HepG2 (cell line): Measurements from ENCODE around the gene COG4. TPM values are rescaled to one million over a fixed set of nuclear protein-coding genes. Genes with fewer than 3 reads are reported as not detected.

Experiments used
- BCL6 ChIP-seq: IDR thresholded peaks from 2 replicates; pipeline ENCODE4 v1.6.1; 2016; ENCODE audit warnings: missing genetic modification reagents, missing compliant biosample characterization
- CAMTA2 ChIP-seq: sonication (generic); formaldehyde crosslinking; IDR thresholded peaks from 2 replicates; pipeline ENCODE4 v1.4.0; 2020; ENCODE audit warnings: mild to moderate bottlenecking, missing genetic modification reagents, borderline replicate concordance
- ETV5 ChIP-seq: IDR thresholded peaks from 2 replicates; pipeline ENCODE4 v1.6.1; 2018; ENCODE audit warnings: missing biosample characterization, missing genetic modification reagents, inconsistent platforms, borderline replicate concordance
- JARID2 ChIP-seq: sonication (generic); formaldehyde crosslinking; IDR thresholded peaks from 2 replicates; pipeline ENCODE4 v1.8.1; 2023; ENCODE audit warnings: missing genetic modification reagents, inconsistent platforms; ENCODE audit not compliant: insufficient replicate concordance
- KLF11 ChIP-seq: IDR thresholded peaks from 2 replicates; pipeline ENCODE4 v1.6.1; 2016; ENCODE audit warnings: missing compliant biosample characterization
- MBNL3 ChIP-seq: fragments of 250-450 bp; sonication (Bioruptor Pico); conservative IDR thresholded peaks from 2 replicates; pipeline ENCODE4 v1.8.0; 2022; ENCODE audit warnings: mild to moderate bottlenecking, inconsistent platforms
- NCOA5 ChIP-seq: sonication (generic); formaldehyde crosslinking; IDR thresholded peaks from 2 replicates; pipeline ENCODE4 v1.4.0; 2020; ENCODE audit warnings: missing genetic modification reagents
- RCOR2 ChIP-seq: IDR thresholded peaks from 2 replicates; pipeline ENCODE4 v1.6.1; 2016; ENCODE audit warnings: missing biosample characterization, missing genetic modification reagents
- SP140L ChIP-seq: sonication (generic); formaldehyde crosslinking; IDR thresholded peaks from 2 replicates; pipeline ENCODE4 v1.4.0; 2020; ENCODE audit warnings: missing genetic modification reagents, borderline replicate concordance
- TBL1XR1 ChIP-seq: fragments of 150-350 bp; IDR thresholded peaks from 2 replicates; pipeline ENCODE4 v1.6.1; 2014; ENCODE audit warnings: borderline replicate concordance, low read length; ENCODE audit not compliant: partially characterized antibody
- THYN1 ChIP-seq: sonication (generic); formaldehyde crosslinking; IDR thresholded peaks from 2 replicates; pipeline ENCODE4 v1.8.1; 2023; ENCODE audit warnings: low read depth, mild to moderate bottlenecking, moderate library complexity, missing genetic modification reagents, borderline replicate concordance
- YEATS4 ChIP-seq: sonication (generic); formaldehyde crosslinking; IDR thresholded peaks from 2 replicates; pipeline ENCODE4 v1.4.0; 2020; ENCODE audit warnings: missing genetic modification reagents, borderline replicate concordance
- ZBTB3 ChIP-seq: sonication (generic); formaldehyde crosslinking; IDR thresholded peaks from 2 replicates; pipeline ENCODE4 v1.4.0; 2020; ENCODE audit warnings: low read depth, mild to moderate bottlenecking, moderate library complexity, missing genetic modification reagents, borderline replicate concordance
- ZEB1 ChIP-seq: IDR thresholded peaks from 2 replicates; pipeline ENCODE4 v1.6.1; 2012; ENCODE audit warnings: mild to moderate bottlenecking, low read depth, inconsistent platforms; ENCODE audit not compliant: insufficient replicate concordance
- ZFP82 ChIP-seq: sonication (generic); formaldehyde crosslinking; IDR thresholded peaks from 2 replicates; pipeline ENCODE4 v1.5.1; 2020; ENCODE audit warnings: mild to moderate bottlenecking, missing genetic modification reagents, borderline replicate concordance
- ZNF17 ChIP-seq: sonication (generic); formaldehyde crosslinking; IDR thresholded peaks from 2 replicates; pipeline ENCODE4 v1.5.0; 2020; ENCODE audit warnings: mild to moderate bottlenecking, missing genetic modification reagents
- ZNF34 ChIP-seq: sonication (generic); formaldehyde crosslinking; IDR thresholded peaks from 2 replicates; pipeline ENCODE4 v1.4.0; 2020; ENCODE audit warnings: mild to moderate bottlenecking, missing genetic modification reagents, borderline replicate concordance
- ZNF569 ChIP-seq: sonication (generic); formaldehyde crosslinking; IDR thresholded peaks from 2 replicates; pipeline ENCODE4 v1.5.0; 2020; ENCODE audit warnings: mild to moderate bottlenecking, missing genetic modification reagents, moderate library complexity, borderline replicate concordance
- polyA plus RNA-seq, 8 experiments: library from polyadenylated mRNA; depleted of rRNA in 3 of 8; stranded (reverse) in 7 of 8; unstranded in 1 of 8; fragments of >200 nt; fragmentation: Illumina TruSeq in 4 of 8; extraction: Trizol in 4 of 8; gene quantifications; 2 replicates each; pipeline versions ENCODE4 v1.2.1 to v1.2.3, GENCODE V29; 2011 to 2016; ENCODE audit warnings: low read depth in 4 of 8, missing spikeins in 1 of 8, mixed read lengths in 1 of 8; ENCODE audit not compliant: insufficient read depth in 1 of 8
- total RNA-seq, 5 experiments: library from RNA; depleted of rRNA; stranded (reverse); fragments of >200 nt; fragmentation: Illumina TruSeq; extraction: Trizol; gene quantifications; 2 replicates each; pipeline ENCODE4 v1.2.3, GENCODE V29; 2016; ENCODE audit warnings: low read depth in 1 of 5
- TF ChIP-seq, protein P1 (sequence below): sonication (generic); formaldehyde crosslinking; IDR thresholded peaks from 2 replicates; pipeline ENCODE4 v1.4.0; 2020; ENCODE audit warnings: missing genetic modification reagents
- TF ChIP-seq, protein P2 (sequence below): sonication (generic); formaldehyde crosslinking; IDR thresholded peaks from 2 replicates; pipeline ENCODE4 v1.9.0; 2021; ENCODE audit warnings: missing genetic modification reagents, borderline replicate concordance
- TF ChIP-seq, protein P3 (sequence below): sonication (generic); formaldehyde crosslinking; IDR thresholded peaks from 2 replicates; pipeline ENCODE4 v1.4.0; 2020; ENCODE audit warnings: missing genetic modification reagents
- TF ChIP-seq, protein P4 (sequence below): fragments of 450-650 bp; IDR thresholded peaks from 2 replicates; pipeline ENCODE4 v1.6.1; 2016

COG4 gene
- total and polyA plus RNA-seq, 2 of the 13 experiments (the other 11 are each of a cell fraction or from before 2014, with no cell fraction given) = 51.1 to 73.8 TPM

DNA sequence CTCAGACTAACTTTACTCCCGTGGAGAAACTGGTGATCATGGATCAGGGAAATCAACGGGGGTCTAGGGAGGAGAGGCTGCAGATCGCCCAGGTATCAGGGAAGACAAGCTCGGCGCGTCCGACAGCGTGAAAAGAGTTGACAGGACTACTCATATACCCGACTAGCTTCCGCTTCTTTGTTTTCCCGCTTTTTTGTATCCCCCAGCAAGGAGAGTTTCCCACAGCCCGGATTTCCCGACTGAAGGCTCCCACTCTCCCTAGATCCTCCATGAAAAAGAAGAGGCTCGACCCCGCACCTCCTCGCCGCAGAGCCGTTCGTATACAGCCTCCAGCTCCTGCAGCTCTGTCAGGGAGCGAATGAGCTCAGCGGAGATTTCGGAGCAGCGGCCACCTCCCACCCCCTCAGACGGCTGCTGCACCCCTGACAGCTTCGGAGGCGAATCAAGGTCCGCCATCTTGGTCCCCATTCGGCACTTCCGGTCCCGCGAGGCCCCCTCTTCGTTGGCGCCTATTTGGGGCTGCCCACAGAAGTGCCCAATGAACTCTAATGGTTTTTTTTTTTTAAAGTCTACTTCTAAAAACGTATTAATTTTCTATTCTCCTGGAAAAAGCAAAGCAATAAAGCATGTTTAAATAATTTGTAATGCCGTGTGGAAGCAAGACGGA lies at the start of gene COG4 (continued):
- TF ChIP-seq BCL6 (CRISPR knock-in tag) (no peak), YEATS4 (CRISPR knock-in tag) (no peak), NCOA5 (CRISPR knock-in tag) (no peak; the same call in 1 of the 2 replicates), ZBTB3 (CRISPR knock-in tag) (no peak; the same call in 1 of the 2 replicates), ZNF17 (CRISPR knock-in tag) (no peak; the same call in 1 of the 2 replicates), ZNF569 (CRISPR knock-in tag) (no peak), TBL1XR1 (no peak), JARID2 (CRISPR knock-in tag) (peak; percentile 64), KLF11 (CRISPR knock-in tag) (peak; percentile 58; the same call in 1 of the 2 replicates), RCOR2 (no peak), THYN1 (CRISPR knock-in tag) (0 out of 2 replicates have a peak, but pooled peaks have one; percentile 10), MBNL3 (no peak), ETV5 (CRISPR knock-in tag) (peak; percentile 86), SP140L (CRISPR knock-in tag) (no peak), CAMTA2 (CRISPR knock-in tag) (no peak), ZNF34 (CRISPR knock-in tag) (no peak), ZFP82 (no peak), ZEB1 (no peak)
- TF ChIP-seq, protein P1, sequence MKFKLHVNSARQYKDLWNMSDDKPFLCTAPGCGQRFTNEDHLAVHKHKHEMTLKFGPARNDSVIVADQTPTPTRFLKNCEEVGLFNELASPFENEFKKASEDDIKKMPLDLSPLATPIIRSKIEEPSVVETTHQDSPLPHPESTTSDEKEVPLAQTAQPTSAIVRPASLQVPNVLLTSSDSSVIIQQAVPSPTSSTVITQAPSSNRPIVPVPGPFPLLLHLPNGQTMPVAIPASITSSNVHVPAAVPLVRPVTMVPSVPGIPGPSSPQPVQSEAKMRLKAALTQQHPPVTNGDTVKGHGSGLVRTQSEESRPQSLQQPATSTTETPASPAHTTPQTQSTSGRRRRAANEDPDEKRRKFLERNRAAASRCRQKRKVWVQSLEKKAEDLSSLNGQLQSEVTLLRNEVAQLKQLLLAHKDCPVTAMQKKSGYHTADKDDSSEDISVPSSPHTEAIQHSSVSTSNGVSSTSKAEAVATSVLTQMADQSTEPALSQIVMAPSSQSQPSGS (CRISPR knock-in tag) = no peak
- TF ChIP-seq, protein P2, sequence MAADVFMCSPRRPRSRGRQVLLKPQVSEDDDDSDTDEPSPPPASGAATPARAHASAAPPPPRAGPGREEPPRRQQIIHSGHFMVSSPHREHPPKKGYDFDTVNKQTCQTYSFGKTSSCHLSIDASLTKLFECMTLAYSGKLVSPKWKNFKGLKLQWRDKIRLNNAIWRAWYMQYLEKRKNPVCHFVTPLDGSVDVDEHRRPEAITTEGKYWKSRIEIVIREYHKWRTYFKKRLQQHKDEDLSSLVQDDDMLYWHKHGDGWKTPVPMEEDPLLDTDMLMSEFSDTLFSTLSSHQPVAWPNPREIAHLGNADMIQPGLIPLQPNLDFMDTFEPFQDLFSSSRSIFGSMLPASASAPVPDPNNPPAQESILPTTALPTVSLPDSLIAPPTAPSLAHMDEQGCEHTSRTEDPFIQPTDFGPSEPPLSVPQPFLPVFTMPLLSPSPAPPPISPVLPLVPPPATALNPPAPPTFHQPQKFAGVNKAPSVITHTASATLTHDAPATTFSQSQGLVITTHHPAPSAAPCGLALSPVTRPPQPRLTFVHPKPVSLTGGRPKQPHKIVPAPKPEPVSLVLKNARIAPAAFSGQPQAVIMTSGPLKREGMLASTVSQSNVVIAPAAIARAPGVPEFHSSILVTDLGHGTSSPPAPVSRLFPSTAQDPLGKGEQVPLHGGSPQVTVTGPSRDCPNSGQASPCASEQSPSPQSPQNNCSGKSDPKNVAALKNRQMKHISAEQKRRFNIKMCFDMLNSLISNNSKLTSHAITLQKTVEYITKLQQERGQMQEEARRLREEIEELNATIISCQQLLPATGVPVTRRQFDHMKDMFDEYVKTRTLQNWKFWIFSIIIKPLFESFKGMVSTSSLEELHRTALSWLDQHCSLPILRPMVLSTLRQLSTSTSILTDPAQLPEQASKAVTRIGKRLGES (CRISPR knock-in tag) = no peak
- TF ChIP-seq, protein P3, sequence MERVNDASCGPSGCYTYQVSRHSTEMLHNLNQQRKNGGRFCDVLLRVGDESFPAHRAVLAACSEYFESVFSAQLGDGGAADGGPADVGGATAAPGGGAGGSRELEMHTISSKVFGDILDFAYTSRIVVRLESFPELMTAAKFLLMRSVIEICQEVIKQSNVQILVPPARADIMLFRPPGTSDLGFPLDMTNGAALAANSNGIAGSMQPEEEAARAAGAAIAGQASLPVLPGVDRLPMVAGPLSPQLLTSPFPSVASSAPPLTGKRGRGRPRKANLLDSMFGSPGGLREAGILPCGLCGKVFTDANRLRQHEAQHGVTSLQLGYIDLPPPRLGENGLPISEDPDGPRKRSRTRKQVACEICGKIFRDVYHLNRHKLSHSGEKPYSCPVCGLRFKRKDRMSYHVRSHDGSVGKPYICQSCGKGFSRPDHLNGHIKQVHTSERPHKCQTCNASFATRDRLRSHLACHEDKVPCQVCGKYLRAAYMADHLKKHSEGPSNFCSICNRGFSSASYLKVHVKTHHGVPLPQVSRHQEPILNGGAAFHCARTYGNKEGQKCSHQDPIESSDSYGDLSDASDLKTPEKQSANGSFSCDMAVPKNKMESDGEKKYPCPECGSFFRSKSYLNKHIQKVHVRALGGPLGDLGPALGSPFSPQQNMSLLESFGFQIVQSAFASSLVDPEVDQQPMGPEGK (CRISPR knock-in tag) = 0 out of 2 replicates have a peak, but pooled peaks have one; percentile 7
- TF ChIP-seq, protein P4, sequence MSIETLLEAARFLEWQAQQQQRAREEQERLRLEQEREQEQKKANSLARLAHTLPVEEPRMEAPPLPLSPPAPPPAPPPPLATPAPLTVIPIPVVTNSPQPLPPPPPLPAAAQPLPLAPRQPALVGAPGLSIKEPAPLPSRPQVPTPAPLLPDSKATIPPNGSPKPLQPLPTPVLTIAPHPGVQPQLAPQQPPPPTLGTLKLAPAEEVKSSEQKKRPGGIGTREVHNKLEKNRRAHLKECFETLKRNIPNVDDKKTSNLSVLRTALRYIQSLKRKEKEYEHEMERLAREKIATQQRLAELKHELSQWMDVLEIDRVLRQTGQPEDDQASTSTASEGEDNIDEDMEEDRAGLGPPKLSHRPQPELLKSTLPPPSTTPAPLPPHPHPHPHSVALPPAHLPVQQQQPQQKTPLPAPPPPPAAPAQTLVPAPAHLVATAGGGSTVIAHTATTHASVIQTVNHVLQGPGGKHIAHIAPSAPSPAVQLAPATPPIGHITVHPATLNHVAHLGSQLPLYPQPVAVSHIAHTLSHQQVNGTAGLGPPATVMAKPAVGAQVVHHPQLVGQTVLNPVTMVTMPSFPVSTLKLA = no peak
